ENCODE data around the gene GPHA2.

GPHA2 gene

DNA sequence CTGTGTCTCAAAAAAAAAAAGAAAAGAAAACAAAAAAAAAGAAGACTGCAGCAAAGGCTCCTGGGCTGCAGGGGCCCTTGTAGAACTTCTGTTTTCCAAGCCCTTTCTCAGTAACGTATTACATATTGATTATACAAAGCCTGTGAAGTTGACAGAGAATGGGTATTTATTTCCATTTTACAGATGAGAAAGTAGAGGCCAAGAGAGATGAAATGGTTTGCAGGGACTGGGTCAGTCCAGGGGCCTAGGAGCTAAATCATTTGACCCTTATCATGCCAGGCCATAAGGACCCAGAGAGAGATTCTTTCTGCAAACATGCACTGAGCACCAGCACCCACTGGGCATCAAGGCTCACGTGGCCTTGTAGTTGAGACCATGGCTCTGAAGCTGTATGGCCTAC is 6.7 kb downstream of the GPHA2 start:
- no peak for DNase-seq

DNA sequence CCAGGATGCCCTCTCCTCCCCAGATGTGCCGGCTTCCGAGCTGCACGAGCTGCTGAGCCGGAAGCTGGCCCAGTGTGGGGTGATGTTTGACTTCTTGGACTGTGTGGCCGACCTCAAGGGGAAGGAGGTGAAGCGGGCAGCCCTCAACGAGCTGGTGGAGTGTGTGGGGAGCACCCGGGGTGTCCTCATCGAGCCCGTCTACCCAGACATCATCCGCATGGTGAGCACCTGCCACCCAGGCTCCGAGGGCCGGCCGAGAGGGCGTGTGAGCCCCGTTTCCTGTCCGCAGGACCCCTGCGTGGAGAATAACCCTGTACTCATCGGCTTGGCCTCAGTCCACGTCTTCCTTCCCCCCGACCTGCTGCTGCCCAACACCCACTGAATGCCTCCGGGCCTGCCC is 9.0 kb downstream of the GPHA2 start:
- no peak for DNase-seq

DNA sequence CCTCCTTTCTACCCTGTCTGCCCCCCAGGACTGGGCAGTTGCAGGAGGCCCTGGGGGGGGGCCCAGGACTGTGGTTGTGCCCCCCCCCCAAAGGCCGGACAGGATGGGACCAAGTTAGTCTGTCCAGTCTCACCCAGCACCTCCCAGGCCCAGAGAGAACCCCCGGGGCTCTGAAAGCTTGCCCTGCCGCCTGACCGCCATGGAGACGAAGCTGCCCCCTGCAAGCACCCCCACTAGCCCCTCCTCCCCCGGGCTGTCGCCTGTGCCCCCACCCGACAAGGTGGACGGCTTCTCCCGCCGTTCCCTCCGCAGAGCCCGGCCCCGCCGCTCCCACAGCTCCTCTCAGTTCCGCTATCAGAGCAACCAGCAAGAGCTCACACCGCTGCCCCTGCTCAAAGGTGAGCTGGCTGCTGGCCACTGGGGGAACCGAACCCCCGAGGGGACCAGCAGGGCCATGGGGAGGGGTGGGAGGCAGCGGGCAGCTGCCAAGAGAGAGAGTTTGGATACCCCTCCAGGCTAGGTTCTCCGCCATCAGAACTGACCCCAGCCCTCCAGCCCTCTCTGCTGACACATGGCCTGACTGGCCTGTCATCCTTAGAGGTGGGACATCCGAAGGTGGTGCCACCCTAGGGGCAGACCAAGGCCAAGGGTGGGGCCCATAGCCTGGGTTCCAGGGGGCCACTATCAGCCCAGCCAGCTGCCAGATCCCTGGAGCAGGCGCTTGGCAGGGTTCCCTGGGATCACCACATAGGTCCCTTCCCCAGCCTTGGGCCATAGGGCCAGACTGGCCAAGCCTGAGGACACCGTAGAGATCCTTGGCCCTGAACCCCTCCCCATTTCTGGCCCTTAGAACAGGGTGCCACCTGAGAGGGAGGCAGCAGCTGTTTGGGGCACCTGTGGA is 9.9 kb downstream of the GPHA2 start:
- no peak for DNase-seq

DNA sequence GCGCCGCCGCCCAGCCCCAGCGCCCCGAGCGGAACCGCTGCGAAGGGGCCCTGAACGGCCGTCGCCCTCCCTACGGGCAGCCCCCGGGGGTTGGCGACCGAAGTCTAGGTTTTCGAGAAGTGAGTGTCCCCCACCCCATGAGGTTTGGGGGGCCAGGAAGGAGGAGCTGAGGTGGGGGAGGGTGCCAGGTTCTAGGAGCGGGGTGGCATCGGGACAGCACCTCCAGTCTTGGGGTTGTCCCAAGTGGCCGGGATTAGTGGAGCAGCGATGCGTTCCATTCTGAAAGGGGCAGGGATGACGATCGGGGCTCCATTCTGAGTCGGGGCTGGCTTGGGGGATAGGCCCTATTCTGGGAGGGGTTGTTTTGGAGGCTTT is 10.8 kb downstream of the GPHA2 start:
- DNase-seq = no peak

DNA sequence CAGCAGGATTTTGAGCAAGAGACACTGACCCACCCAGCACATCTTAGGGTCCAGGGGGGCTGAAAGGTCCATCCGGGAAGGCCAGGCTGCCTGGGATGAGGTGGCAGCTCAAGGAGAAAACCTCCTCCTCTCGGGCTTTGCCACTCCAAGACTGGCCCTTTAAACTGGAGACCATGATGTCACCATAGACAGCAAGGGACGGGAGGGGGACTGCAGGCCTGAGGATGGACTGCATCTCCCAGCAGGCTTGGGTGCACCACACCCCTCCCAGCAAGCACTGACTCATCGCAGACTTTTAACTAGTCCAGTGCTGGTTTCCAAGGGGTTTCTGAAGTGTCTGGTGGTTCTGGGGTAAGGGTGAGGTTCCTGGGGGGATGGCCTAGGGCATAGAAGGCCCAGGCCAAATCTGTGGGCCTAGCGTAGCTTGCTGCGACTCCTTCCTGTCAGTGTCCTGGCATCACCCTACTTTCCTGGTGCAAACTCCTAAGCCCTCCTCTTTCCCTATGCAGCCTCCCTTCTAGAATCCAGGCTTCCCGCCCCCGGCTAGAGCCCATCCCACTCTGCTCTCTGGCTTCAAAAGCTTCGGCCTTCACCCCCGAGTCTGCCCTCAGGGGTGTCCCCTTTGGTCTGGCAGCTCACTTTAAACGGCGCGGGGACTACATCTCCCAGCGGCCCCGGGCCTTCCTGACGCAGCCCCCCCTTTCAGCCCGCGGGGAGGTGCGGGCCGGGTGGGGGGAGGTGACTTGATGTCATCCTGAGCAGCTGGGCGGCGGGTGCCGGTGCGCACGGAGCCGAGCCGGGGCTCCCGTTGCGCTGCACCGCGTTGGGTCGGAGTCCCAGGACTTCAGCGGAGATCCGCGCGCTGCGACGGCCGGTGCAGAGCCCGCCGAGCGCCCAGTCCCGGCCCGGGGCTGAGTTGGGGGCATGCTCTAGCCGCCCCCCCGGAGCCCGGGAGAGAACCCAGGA is 11.5 kb downstream of the GPHA2 start, which contains the start of gene PPP2R5B:
PPP2R5B (plus strand) TSS at position 746 of the 966 bp plus-strand sequence. CDS start 1,046 bp downstream, outside the sequence.
- peak; percentile 51 for DNase-seq

DNA sequence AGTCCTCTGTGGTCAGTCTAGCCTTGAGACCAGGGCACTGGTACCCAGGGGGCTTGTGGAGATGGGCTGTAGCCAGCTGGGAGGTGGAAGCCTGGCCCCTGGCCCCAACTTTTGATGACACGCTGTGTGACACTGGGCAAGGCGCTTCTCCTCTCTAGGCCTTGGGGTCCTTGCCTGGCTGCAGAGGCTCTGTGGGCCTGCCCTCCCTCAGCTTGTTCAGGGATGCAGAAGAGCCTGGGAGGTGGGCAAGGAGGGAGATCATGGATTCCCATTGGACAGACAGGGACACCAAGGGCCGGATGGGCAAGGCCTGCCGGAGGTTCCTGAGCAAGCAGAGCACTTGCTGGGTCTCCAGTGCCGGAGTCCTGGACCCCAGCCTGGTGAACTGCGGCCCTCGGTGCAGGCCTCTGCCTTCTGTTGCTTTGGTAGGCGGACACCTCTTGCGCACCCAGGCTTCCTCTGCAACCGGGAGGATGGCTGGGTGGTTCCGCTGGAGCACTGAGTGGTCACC is 12.5 kb downstream of the GPHA2 start:
- no peak for DNase-seq

DNA sequence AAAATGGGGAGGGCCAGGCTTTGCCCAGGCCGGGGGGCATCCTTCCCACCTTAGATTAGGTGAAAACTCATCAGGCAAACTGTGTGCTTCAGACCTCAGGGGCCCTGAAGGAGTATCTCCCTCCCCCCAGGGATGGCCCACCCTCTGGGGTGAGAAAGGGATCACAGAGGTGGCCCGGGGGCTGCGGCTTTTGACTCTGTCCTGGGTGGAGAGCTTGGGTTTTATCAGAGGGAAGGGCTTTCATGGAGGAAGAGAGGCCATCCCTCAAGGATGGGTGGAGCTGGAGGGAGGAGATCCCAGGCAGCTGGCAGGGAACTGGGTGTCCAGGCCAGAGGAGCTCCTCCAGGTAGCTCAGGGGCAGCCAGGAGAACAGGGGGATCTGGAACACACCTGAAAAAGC is 14.3 kb downstream of the GPHA2 start:
- no peak for DNase-seq

DNA sequence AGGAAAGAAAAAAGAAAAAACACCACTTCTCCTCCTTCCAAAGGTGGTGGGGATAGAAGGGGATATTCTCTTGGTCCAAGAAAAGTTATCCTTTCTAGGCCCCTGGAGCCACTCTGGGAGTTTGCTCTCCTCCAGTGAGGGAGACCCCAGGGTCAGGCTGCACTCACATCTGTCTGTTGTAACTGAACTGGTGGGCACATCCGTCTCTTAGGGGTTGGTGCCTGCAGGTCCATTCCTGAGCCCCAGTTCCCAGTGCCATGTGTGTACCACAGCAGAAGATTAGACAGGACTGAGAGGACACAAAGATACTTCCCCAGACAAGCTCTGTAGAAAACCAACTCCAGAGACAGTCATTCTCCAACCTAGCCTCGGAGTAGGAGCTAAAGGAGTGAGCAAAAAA is 15.6 kb downstream of the GPHA2 start:
- no peak for DNase-seq

DNA sequence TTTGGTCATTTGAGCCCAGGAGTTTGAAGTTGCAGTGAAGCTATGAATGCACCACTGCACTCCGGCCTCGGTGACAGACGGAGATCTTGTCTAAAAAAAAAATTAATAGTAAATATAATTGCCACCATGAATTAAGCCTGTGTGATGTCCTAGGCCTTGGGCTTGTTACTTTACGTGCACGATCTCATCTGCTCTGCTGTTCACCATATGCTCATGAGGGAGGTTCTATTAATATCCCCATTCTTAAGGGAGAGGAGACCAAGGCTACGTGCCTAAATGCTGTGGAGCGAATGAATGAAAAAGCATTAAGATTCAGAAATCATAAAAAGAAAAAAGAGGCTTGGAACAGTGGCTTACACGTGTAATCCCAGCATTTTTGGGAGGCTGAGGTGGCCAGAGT is 16.1 kb downstream of the GPHA2 start:
- DNase-seq = no peak

DNA sequence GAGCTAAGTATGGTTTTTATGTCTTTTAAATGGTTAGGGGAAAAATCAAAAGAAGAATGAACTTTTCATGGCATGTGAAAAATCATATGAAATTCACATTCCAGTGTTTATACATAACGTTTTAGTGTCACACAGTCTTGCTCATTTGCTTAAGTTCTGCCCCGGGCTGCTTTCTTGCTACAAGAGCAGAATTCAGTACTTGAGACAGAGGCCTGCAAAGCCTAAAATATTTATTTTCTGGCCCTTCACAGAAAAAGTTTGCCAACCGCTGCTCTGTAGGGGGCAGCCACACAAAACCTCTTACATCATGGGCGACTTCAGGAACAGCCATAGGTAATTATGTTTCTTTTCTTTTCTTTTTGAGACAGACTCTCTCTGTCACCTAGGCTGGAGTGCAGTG is 17.7 kb downstream of the GPHA2 start:
- no peak for DNase-seq

DNA sequence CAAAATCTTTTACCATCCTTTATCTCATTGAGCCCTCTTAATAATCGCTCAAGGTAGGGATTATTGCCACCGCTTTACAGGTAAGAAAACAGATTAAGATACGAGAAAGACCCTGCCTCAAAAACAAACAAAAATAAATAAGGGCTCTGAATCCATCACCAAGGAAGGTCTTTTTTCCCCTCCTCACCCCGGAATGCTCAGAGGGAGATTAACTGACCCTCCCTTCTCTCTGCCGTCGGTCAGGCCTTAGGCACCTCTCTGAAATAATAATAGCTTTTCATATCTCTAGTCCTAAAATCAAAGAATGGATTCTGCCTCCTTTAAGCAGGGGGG is 18.1 kb downstream of the GPHA2 start:
- DNase-seq = no peak

DNA sequence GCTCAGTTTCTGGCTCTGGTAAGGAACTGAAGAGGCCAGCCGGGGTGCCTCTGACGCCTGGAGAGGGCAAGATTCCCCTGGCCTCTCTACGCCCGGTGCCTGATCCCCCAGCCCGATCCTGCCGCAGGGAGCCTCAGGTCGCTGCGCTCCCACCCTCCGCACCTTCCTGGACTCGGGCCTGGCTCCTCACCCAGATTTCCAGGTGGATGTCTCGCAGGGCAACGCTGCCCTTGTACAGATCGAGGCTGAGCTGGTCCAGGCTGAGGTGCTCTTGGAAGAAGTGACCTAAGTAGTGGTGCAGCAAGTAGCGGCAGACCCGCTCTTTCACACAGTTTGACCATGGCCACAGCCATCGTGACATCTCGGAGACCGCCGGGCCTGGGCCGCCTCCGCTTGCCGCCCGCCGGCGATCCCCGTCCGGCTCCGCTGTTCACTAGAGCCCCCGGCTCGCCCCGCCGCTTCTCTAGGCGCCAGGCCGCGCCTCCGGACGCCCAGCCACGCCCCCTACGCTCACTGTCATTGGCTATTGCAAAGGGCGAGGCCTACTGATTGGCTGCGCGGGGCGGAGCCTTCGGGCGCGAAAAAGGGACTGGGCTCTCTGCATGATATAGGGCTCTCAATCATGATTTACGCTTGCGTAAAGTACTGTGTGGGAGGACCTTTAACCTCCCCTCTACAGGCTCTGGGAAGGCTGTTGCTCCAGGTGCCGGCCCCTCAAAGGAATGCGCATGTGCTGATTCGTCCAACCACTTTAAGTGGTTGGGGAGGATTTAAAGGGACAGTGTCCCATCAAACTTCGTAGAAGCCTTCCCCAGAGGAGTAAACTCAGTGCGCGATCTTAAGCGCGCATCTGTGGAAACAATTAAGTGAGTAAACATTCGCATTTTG is 18.7 kb downstream of the GPHA2 start, which contains the start of gene ATG2A:
ATG2A (minus strand) TSS at position 435 of the 888 bp plus-strand sequence; CDS start at position 361, 74 bp downstream.
- DNase-seq = peak; percentile 98

DNA sequence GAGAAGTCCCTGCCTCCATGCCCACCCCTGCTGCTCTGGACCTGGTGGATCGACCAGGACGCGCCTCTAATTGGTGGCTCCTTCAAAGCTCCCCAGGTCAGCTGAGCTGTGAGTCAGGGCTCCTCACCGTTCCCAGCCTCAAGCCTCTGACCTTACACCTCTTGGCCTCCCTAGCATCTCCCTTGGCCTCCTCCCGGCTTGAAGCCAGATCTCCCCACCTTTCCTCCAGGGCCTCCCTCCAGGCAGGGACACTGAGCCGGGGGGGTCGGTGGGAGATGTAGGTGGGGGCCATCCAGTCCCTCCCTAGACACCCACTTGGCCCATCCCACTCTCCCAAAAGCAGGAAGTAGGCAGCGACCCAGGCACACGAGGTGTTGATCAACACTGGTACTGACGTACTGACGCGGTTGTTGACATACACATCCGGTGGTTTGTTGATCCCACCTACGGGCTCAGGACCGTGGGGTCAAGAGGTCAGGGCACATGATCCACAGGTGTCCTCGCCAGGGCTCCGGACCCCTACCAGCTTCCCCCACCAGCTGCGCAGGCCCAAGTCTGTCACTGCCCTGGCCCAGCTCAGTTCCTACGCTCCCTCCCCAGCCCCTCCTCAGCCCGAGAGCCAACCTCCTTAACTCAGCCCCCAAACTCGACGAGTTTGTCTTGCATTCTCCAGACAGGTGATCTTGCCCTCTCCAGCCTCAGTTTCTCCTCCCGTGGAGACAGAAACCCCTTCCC is 19.5 kb downstream of the GPHA2 start:
- DNase-seq = no peak

DNA sequence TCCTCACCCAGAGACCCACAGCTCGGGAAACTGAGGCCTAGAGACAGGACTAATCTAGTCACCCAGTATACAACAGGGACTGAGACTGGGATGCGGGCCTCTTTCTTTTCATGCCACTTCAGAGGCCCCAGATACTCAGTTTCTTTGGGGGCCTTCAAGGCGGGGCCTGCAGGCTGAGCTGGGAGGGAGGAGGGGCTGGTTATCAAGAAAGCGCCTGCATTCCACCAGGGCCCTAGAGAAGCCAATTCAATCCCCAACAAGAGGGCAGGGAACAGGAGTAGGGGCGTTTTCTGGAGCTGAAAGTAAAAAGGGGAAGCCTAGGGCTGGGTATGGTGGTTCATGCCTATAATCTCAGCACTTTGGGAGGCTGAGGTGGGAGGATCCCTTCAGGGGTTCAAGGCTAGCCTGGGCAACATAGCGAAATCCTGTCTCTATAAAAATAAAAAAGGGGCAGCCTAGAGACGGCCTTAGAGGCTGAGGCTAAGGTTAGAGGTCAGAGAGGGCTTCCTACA is 20.3 kb downstream of the GPHA2 start:
- DNase-seq = no peak

DNA sequence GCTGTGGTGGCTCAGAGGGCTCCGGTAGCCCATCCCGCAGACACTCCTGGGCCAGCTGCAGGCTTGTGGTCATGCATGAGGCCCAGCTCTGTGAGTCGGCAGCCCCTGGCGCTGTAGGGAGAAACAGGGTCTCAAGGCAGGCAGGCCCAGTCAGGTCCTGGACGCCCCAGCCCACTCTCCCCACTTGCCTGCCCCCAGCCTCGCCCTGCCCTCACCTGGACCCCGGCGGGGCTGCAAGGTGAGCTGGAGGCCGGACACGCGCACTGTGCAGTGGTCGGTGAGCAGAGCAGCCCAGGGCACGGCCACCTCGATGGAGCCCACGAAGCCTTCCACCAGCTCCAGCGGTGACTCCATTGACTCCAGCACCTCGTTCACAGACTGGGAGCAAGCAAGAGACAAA is 21.6 kb downstream of the GPHA2 start:
- DNase-seq = no peak

DNA sequence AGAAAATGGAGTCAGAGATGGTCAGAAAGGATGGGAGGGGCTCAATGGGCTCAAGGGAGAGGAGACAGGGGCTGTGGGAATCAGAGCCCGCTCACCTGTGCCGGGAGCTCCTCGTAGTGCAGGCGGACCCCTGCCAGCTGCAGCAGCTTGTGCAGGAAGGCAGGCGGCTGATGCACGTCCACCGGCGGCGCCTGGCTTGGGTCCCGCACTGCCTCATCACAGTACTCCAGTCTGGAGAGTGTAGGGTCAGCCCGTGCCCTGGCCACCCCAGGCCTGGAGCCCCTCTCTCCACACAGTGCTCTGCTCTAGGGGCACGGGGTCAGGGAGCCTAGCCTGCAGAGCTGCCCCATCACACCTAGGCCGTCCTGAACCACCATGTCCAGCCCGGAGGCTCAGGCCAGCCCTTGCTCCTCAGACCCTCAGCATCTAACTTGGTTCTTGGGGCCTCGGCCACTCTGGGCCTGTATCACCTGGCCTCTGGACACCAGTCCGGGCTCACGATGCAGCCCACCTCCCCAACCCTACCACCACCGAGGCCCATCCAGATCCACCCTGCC is 22.4 kb downstream of the GPHA2 start:
- no peak for DNase-seq

DNA sequence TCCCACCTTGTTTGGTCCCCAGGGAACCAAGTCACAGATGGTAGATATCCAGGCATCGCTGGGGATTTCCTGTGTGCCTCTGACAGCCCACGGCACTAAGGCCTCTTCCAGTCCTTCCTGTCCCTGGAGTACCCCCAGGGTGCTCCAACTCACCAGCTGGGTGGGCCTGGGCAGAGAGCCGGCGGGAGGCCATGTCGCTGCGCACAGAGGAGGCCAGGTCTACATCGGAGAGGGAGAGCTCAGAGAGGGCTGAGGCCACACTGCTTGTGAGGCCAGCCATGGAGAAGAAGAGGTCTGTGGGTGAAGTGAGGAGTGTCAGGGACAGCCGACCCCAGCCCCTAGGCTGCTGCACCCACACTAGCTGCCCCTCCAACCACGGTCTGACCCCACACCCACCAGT is 24.0 kb downstream of the GPHA2 start:
- no peak for DNase-seq

DNA sequence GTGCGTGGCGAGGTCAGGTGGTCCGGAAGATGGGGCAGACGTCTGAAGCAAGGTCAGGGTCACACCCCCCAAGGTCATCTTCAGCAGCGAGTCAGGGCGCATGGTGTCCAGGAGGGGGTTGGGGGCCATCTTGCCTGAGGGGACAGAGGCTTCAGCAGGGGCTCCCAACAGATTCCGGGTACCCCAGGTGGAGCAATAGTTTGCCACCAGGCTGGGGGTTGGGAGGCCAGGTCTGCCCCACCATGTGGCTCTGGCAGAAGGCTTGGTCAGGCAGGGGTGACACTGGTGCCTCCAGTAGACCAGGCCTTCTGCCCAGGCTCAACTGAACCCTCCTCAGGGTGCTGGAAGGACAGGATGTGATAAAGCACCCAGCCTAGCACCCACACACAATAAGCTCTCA is 24.6 kb downstream of the GPHA2 start:
- DNase-seq = no peak

DNA sequence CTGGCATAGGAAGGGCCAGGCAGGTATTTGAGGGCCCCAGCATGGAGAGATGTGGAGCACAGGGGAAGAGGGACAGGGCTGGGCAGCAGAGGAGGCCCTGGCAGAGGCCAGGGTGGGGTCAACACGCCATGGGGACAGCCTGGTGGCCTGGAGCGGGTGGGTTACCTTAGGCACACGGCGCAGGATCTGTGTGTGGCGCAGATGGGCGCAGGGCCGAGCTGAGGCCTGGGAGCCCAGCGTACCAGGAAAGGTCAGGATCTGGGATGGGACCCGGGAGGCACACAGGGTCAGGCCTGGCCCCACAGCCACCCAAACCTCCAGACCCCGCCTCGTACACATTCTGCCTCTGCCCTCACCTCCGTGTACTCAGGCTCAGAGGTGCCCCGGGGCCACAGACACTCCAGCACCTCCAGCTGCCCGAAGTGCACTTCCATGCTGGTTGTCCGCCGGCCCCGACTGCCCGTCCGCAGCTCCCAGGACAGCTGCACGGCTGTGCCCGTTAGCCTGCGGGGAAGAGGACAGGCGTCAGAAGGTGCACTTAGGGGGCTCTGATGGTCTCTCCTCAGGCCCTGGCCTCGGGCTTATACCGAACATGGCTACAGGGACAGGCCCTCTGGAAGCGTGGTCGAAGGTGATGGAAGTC is 25.1 kb downstream of the GPHA2 start:
- DNase-seq = no peak

DNA sequence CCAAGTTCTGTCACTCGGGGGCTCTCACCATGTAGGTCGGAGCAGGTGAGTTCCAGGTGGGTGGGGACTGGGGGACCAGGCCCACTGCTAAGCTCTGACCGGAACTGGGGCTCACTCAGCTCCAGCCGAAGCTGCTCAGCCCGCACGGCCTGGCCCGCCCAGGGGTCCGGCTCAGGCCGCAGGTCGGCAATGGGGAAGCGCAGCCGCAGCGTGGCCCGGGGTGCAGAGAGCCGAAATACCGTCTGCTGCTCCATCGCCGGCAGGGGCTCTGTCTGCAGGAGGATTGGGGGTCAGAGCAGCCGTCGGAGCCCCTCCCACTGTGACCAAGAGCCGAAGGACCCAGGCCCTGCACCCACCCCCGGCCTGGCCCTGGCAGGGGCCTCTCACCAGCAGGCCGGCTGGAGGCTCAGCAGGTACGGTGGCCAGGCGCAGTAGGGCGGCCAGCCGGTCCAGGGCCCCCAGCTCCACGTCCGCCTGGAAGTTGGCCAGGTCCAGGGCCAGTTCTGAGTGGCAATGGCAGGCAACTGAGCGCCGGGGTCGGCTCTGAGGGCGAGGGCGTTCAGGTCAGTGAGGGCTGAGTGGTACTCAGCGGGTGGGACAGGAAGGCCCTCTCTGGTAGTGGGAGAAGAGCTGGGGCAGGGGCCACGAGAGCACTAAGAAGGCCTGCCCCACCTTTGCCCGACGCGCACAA is 25.9 kb downstream of the GPHA2 start:
- DNase-seq = no peak
